HG02943 (cell line): ENCODE results near the gene USP6.
A peak's percentile ranks its signal among the peaks of the same experiment; 100 is the strongest.
"Not testable (repeated sequence)": the region's sequence is repeated elsewhere in the genome, so short reads cannot be mapped to it uniquely, and the experiment has no call there.

Source experiments
- ATAC-seq: cut with Tn5 transposase; IDR thresholded peaks from one replicate; pipeline ENCODE4 v1.9.1; 2021; ENCODE audit warnings: mild to moderate bottlenecking, low read depth, moderate library complexity; ENCODE audit not compliant: unreplicated experiment

Gene USP6

DNA sequence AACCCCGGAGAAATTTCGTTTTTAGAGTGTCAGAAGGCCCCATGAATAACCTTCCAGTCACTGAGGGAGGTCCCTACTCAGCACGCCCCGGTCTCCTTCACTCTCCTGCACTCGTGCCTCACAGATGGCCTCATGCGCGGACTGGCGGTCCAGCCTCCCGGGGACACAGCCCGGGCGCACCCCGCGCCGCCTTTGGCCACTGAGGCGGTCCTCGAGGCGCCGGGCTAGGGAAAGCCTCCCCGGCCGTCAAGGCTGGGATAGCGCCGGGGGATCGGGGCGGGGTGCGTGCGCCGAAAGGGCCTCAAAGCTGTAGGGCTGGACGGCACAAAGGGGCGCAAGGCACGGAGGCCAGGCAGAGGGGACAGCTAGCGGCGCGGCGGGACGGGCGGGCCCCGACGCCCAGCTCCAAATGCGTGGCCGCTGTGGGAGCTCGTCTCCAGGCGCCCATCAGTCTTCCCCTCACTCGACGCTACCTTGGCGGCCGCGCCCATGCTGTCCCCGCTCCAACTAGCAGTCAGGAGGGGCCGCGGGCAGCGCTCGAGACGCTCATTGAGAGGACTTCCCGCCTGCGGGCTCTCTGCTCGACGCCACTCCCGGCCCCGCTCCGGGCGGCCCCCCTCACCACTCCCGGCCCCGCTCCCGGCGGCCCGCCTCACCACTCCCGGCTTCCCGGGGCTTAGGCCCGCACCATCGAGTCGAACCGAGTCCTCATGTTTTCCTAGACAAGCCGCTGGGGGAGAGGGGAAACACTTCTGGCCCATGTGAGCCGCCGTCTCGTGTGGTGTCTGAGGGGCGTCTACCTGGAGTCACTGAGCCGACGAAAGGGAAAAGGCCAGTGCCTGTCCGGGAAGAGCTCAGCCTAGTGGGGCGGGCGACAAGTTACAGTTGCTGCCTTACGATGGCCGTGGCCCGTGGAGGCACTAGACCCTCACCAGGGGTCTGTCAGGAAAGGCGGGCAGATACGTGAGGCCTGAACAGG lies at the start of gene USP6:
Gene USP6 (plus strand): TSS at position 360 of the 979 bp plus-strand sequence. CDS start 14,336 bp downstream, outside the sequence.
- ATAC-seq = no peak

DNA sequence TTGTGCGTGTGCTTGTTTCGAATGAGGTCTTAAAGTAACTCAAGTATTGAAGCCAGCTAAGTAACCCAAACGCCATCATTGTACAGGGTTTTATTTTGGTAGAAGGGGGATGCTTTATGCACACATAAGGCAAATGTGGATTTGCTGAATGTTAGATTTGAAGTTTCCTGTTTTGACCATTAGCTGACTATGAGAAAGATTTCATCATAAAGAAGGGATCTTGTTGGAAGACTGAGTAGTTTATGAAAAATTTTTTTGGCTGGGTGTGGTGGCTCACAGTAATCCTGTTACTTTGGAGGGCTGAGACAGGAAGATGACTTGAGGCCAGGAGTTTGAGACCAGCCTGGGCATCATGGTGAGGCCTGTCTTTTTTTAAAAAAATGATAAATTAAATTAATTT lies 47.6 kb upstream of the USP6 start:
- ATAC-seq = no peak

DNA sequence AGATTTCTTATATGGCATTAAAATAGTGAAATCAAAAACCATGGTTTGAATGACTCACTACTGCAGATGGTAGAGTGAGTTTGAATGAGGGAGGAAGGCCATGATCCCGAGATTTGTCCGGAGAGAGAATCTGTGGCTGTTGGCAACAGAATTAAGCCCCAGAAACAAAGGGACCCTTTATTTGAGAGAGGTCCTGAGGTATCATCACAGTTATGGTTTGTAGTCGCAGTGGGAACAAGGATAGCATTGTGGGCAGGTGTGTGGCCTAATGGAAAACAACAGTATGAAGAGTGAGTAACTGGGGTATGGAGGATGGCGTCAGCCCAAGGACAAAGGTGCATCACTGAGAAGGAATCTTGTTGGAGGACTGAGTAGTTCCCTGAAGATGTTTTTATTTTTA lies 46.1 kb upstream of the USP6 start:
- ATAC-seq = no peak

DNA sequence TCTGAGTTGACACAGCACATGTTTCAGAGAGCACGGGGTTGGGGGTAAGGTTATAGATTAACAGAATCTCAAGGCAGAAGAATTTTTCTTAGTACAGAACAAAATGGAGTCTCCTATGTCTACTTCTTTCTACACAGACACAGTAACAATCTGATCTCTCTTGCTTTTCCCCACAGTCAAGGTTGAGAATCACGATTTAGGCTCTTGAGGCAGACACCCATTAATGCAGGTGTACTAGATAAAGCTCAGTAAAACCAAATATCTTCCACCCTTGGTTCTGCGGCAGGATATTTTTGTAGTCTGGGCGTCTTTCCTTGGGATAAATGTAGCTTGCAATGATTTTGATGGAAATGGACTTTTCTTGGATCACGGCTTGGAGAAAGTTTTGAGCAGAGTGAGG lies 40.4 kb upstream of the USP6 start:
- not testable (repeated sequence) for ATAC-seq

DNA sequence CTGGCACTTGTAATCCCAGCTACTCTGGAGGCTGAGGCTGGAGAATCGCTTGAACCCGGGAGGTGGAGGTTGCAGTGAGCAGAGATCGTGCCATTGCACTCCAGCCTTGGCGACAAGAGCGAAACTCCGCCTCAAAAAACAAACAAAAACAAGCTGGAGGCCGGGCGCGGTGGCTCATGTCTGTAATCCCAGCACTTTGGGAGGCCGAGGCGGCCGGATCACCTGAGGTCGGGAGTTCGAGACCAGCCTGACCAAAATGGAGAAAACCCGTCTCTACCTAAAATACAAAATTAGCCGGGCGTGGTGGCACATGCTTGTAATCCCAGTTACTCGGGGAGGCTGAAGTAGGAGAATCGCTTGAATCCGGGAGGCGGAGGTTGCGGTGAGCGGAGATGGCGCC lies 38.6 kb upstream of the USP6 start:
- ATAC-seq = not testable (repeated sequence)

DNA sequence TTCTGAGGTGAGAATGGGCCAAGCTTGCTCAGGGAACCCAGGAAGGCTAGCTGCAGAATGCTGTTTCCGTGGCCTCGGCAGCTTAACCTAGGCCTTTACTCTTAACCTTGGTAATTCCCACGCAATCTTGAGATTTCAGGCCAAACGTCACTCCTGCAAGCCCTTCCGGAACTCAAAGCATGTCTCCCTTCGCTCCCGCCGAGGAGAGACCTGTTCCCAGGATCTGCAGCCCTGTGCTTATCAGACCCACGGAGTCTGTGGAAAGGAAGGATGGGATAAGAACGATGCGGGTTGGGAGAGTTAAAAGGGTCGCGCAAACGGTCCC lies 38.1 kb upstream of the USP6 start:
- no peak for ATAC-seq

DNA sequence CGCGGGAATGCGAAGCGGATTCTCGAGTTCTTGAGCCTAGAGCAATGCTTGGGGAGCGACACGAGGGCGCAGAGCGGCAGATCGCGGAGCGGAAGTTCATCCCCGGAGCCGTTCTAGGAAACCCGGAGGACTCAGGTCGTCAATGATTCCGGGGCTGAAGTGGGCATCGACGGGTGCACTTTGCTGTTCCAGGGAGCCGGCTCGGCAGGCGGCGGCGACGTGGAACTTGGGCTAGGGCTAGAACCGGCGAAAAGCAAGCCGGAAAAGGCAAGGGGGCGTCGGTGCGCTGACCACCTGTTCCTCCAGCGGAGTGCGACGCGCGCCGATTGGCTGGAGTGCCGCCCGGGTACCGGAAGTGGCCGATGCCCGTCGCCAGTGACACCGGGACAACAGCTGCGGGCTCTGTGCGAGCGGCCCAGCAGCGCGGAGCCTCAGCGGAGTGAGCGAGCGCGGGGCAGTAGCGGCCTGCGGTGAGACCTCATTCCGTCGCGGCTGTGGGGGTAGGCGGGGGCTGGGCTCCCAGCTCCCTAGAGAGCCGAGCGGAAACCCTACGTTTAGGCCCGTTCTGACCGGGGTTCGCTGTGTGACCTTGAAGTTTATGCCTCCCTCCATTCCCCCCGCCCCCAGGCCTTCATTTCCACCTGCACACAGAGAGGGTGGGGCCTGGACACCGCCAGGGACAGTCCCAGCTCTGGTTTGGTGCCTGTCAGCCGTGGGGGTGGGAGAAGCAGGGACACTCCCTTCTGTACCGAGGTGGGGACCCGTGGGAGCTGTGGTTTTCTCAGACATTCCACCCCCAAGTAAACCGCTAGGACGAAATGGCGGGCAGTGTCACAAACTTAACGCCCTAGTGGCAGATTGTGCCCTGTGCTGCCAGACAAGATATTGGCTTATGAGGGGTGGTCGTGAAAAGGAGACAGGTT lies 37.5 kb upstream of the USP6 start, which contains the start of gene ZFP3:
Gene ZFP3 (plus strand): TSS at position 362 of the 923 bp plus-strand sequence. CDS start 13,038 bp downstream, outside the sequence.
- ATAC-seq = peak; percentile 74

DNA sequence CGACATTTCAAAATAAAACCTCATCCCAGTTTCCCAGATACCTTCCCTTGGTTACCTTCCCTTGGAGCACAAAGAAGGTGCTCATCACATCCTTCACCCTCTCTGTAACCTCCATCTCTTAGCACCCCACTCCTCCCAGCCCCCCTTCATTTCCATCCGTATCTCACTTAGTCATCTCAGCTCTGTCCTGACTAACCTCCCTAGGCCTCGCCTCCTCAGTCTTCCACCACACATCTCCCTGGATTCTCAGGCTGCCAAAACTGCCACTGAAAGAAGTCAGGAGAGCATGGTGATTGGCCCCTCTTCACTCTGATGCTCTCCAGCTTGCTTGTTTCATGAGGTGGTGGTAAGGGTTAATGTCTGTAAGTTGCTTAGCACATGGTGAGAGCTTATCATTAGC lies 35.2 kb upstream of the USP6 start:
- no peak for ATAC-seq

DNA sequence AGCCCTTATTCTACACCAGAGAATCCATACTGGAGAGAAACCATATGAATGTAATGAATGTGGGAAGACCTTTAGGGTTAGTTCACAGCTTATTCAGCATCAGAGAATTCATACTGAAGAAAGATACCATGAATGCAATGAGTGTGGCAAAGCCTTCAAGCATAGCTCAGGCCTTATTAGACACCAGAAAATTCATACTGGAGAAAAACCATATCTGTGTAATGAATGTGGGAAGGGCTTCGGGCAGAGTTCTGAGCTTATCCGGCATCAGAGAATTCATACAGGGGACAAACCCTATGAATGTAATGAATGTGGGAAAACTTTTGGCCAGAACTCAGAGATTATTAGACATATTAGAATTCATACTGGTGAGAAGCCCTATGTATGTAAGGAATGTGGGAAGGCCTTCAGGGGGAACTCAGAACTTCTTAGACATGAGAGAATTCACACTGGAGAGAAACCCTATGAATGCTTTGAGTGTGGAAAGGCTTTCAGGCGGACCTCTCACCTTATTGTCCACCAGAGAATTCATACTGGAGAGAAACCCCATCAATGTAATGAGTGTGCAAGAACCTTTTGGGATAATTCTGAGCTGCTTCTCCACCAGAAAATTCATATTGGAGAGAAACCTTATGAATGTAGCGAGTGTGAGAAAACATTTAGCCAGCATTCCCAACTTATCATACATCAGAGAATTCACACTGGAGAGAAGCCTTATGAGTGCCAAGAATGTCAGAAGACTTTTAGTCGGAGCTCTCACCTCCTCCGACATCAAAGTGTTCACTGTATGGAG lies 23.4 kb upstream of the USP6 start:
- no peak for ATAC-seq

DNA sequence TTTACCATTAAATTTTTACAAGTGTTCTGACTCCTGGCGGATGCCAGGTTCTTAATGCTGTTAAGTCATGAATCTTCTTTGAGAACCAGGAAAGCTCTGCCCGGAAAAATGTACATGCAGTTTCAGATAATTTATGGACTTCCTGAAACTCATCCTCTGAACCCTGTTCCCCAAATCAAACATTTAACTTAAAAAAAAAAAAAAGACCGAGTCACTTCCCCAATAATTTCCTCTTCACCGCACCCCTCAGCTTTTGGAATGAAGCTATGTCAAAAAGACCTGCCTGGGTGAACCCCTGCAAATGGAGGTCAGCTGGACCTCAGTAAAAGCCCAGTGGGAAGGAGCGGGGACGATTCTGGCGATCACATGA lies 19.1 kb upstream of the USP6 start:
- no peak for ATAC-seq

DNA sequence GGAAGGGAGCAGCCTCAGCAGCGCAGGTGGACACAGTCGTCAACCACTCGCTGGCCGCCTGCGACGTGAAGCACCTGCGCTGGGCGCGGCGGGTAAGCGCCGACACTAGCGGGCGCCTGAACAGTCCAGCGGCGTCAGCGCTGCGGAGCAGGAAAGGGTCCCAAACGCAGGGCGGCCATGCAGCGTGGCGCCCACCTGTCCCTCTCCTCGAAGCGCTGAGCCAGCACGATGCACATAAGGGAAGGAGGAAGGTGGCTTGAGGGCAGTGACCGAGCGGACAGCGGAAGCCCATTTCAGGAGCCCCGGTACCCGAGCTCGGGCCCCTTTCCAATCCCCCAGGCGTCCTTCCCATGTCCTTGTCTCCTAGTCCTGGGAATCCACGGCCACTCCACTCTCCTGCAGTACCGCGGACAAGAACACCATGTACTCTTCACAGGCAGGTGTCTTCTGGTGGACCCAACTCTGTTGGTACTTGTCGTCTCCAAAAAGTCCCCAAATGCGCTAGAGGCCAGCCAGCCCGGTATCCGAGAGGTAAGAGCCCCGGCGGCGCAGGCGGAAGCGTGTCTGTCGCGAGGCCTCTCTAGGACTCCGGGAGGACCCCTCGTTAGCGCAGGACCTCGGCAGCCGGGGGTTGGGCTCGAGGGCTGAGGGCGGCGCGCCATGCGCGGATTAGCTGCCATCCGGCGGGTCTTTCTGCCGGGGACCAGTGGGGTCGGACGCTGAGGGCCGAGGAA lies 18.6 kb upstream of the USP6 start:
- no peak for ATAC-seq

DNA sequence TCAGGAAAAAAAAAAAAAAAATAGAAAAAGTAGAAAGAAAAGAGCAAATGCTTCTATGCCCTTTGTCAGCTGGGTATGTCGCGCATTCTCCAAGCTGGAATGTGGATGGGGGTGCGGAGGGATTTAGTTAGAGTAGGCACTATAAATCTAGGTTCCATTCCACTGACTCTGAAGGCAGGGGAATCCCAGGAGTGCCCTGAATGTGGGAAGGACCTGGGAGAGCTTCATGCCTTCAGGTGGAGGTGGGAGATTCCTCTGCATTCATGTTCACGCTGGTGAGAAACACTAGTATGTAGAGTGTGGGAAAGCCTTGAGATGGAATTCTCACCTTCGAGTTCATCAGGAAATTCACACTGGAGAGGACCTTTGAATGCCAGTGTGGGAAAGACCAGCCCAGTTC lies 16.6 kb upstream of the USP6 start:
- no peak for ATAC-seq

DNA sequence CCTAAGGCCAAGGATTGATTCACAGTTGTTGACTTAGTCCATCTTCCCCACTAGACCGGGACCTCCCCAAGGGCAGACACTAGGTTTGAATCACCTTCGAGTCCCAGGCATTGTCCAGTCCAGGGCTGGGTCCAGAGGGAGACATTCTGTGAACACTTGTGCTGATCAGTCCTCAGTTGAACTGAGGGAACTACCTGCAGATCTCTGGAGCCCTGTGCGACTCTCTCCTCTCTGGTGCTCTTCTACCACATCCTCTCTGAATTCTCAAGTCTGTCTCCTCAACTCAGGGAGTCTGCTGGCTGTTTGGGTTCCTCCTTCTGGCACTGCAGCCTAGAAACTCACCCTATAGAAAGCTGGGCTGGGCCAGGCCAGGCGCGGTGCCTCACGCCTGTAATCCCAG lies 15.0 kb upstream of the USP6 start:
- ATAC-seq = no peak

DNA sequence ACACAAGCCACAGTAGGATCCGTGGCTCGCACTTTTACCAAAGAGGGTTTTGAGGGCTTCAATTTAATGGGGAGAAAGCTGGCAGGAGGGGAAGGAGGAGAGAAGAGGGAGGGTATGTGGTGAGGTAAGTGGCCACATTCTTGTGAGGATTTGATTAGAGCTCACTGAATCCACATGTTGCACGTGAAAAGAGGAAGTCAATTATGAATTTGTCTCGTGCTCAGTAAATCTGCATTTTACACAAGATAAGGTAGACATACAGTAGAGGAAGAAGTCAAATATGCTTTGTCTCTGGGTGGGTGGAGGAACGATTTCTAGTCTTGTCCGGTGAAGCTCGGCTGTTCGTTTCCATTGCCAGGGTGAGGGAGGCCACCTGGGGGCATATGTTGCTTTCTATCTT lies 5.0 kb upstream of the USP6 start:
- ATAC-seq = no peak

DNA sequence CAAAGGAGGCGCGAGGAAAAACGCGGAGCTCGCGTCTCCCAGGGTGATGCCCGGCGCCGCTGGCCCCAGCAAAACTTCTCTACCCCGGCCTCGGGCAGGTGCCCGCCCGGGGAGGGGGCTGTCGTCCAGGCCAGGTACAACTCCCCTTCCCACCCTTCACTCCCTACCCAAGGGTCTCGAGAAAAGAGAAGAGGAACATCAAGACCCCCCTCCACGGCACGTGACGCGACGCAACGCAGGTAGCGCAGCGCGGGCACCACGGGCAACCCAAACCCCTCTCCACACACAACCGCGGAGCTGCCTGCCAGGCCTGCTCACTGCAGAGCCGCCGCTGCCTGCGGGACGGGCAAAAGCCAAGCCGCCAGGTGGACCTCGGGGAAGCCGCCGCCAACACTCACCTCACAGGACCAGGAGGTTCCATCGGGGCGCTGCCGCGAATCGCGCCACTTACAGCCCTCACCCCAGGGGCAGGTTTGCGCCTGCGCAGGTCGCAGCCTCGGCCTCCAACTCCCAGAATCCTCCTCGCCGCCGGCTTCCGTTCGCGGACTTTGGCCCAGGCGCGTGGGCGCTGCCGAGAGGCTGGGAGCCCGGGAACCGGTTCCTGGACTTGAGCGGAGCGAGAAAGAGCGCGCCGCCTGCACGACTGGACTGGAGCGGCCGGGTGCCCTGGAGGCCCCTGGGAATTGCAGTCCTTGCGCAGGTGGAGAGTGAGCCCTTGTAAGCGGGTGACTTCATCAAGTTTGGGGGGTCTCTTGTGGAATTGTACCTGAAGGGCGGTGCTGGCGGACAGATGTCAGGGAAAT lies 4.2 kb upstream of the USP6 start, which contains the start of gene ZNF232:
Gene ZNF232 (minus strand): TSS at position 477 of the 803 bp plus-strand sequence. CDS start 56 bp downstream, at position 421.
- ATAC-seq = peak; percentile 70

DNA sequence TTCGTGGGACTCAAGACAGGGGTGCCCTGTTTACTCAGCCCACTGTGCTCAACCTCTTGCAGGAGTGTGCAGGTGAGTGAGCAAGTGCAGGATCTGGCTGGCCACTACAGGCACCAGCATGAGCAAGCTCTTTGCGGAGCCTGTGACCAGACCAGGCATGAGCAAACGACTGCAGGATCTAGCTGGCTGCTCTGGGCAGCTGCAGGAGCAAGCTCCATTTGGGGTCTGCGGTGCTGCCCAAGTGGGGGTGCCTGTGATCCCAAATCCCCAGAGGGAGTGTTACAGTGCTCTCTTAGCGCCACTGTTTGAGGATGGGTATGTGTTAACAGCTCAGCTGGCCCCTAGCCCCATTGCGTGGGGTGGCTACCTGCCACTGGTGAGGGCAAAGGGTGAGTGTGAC lies 2.4 kb downstream of the USP6 start:
- ATAC-seq = no peak

DNA sequence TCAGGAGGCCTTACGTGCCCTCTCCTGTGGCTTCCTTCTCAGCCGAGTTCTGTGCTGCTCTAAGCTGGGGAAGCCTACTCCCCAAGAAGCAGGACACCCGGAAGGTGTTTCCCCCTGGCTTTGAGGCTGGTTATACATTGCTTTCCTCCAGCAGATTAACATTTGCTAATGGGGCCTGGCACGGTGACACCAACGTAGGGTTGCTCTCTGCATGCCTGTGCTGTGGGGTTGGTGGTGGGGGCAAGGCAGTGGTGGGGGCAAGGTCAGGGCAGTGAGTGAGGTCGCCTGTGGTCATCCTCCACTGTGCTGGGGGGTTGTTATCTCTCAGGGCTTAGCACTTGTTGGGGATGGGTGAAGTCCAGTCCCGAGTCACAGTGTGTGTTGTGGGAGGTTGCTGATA lies 4.2 kb downstream of the USP6 start:
- no peak for ATAC-seq

DNA sequence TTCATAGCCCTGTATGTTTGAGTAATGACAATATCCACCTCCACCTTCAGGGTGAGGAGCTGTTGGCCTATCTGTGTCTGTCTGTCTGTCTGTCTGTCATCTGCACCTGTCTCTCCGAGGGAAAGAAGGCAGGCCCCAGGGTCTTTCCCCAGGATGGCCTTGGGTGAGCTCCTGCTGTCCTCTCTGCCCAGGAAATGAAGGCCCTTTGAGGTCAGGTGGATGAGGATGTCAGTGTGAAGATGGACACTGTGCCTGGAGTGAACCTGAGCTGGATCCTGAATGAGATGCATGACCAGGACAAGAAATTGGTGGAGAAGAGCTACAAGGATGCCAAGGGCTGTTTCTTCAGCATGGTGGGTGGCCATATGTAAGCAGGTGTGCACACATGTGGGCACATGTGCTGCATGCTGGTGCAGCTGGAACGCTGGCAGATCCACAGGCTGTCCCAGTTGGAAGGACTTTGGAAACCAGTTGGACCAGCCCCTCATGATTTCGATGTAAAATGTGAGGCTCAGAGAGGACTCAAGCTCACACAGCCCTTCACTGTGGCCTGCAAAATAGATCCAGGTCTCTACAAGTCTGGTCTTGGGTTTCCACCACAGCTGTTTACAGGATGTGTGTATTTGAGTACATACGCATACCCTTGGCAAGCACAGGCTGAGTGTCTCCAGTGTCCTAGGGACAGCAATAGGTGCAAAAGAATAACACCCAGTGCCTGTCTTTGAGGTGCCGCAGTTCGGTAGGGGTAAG lies 4.8 kb downstream of the USP6 start:
- not testable (repeated sequence) for ATAC-seq
